Sigmoid colon (tissue), 3 donors: ENCODE results near the gene ARMC2.

Experiments used
- CTCF ChIP-seq, 4 experiments: fragments of 450-650 bp in 3 of 4; fragments of 200-600 bp in 1 of 4; IDR thresholded peaks; one replicate each; pipeline ENCODE4 v1.5.1; 2016 to 2019; ENCODE audit warnings: antibody characterized with exemption in 4 of 4, mild to moderate bottlenecking in 3 of 4, moderate library complexity in 2 of 4
- POLR2A ChIP-seq, 2 donors: fragments of 450-650 bp; IDR thresholded peaks; one replicate each; pipeline ENCODE4 v1.6.1; 2016; ENCODE audit warnings: antibody characterized with exemption in 2 of 2, mild to moderate bottlenecking in 2 of 2, moderate library complexity in 2 of 2

GRCh38 chr6:108955329-108955949 is 107.2 kb downstream of the ARMC2 start:
- TF ChIP-seq CTCF (IDR thresholded peaks at IDR 0.05) (no peak), POLR2A (IDR thresholded peaks at IDR 0.05) (no peak)
